Thyroid gland (tissue), 4 donors: Measurements from ENCODE around the gene SCP2. TPM values are rescaled to one million over a fixed set of nuclear protein-coding genes. Genes with fewer than 3 reads are reported as not detected.

Experiments used
- DNase-seq, 2 donors: peaks; one replicate each; pipeline ENCODE4 v3.0.0-alpha.2; 2019
- H3K27ac ChIP-seq, 3 donors: fragments of 200-600 bp; sonication (generic); 1 replicate in 2 of 3; 2 replicates in 1 of 3; pipeline ENCODE4 v1.5.1; 2016 to 2019; ENCODE audit warnings: mild to moderate bottlenecking in 1 of 3, moderate library complexity in 1 of 3
- H3K27me3 ChIP-seq: fragments of 200-600 bp; sonication (generic); one replicate; pipeline ENCODE4 v1.5.1; 2019
- H3K36me3 ChIP-seq, 2 donors: fragments of 200-600 bp; sonication (generic); one replicate each; pipeline ENCODE4 v1.5.1; 2016 to 2019
- H3K4me1 ChIP-seq, 2 donors: fragments of 200-600 bp; sonication (generic); one replicate each; pipeline ENCODE4 v1.5.1; 2017 to 2019
- H3K4me3 ChIP-seq, 3 donors: fragments of 200-600 bp; sonication (generic); replicated peaks in 1 of 3; 1 replicate in 2 of 3; 2 replicates in 1 of 3; pipeline ENCODE4 v1.5.1; 2016; ENCODE audit warnings: mild to moderate bottlenecking in 1 of 3
- H3K9me3 ChIP-seq: fragments of 200-600 bp; sonication (generic); one replicate; pipeline ENCODE4 v1.5.1; 2017
- CTCF ChIP-seq, 6 experiments: fragments of 200-600 bp in 3 of 6; fragments of 450-650 bp in 3 of 6; sonication (generic) in 3 of 6; IDR thresholded peaks; one replicate each; pipeline ENCODE4 v1.5.1; 2016 to 2019; ENCODE audit warnings: antibody characterized with exemption in 6 of 6, mild to moderate bottlenecking in 2 of 6, inconsistent platforms in 1 of 6, moderate library complexity in 1 of 6
- POLR2A ChIP-seq, 2 donors: fragments of 450-650 bp; IDR thresholded peaks; one replicate each; pipeline ENCODE4 v1.6.1; 2017; ENCODE audit warnings: antibody characterized with exemption in 2 of 2, mild to moderate bottlenecking in 2 of 2, moderate library complexity in 1 of 2
- WGBS, 2 donors: methylation state at CpG; one replicate each; pipeline ENCODE4 v1.1.5; 2017; 5-methylcytosine and 5-hydroxymethylcytosine counted together
- intact Hi-C: fragments of 100-400 bp; cut with DNase I; formaldehyde crosslinking; loops from one replicate; pipeline ENCODE4 v1.15.1; 2023
- total RNA-seq, 4 donors: library from RNA; depleted of rRNA; stranded (reverse); fragments of >200 nt; gene quantifications; one replicate each; pipeline ENCODE4 v1.2.3, GENCODE V29; 2016

SCP2 gene
- total RNA-seq, 4 donors from 2014 or later = 114 to 181 (median 164) TPM

- intact Hi-C loops = no loop called here
- peaks cover 0 to 15% of the 10 kb centered on the region in 2 donors for H3K4me1 ChIP-seq
- DNase-seq = no peak
- H3K27me3 ChIP-seq = no peaks in the 10 kb centered on the region
- 39 to 44% methylated on average over 1 of the region's 1 CpG for WGBS, 2 donors
- TF ChIP-seq POLR2A (IDR thresholded peaks at IDR 0.05) = no peak
- no peak for TF ChIP-seq CTCF (IDR thresholded peaks at IDR 0.05)
- no peak overlapping the region for H3K27ac ChIP-seq
- H3K9me3 ChIP-seq = no peaks in the 10 kb centered on the region
- H3K4me3 ChIP-seq = no peak overlapping the region
- H3K36me3 ChIP-seq = peaks cover 0 to 3% of the 10 kb centered on the region in 2 donors
Measured at GRCh38 chr1:53051676-53052075, 124.6 kb downstream of the SCP2 start.

DNA sequence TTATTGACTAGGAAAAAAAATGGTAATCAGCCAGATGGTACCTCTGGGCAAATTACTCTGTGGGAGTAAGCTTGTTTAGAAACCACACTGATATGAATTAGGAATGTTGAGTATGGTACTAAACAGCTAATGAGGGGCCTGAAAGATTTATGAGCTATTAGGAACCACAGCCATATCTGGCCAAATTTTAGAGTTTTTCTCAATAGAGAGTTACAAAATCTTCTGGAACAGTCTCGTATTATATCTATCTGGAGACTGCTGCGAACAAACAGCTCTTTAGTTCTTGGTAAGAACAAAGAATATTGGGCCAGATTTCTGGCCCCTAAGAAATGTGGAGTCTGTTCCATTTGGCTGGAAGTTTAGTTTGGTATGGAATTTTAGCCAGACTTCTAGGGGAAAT is 130.1 kb downstream of the SCP2 start:
- no peak for DNase-seq
- no peaks in the 10 kb centered on the region for H3K27me3 ChIP-seq
- H3K9me3 ChIP-seq = no peaks in the 10 kb centered on the region
- 87 to 88% methylated on average over 2 of the region's 2 CpGs for WGBS, 2 donors
- no peak for TF ChIP-seq POLR2A (IDR thresholded peaks at IDR 0.05)
- TF ChIP-seq CTCF (IDR thresholded peaks at IDR 0.05) = no peak
- H3K4me3 ChIP-seq = no peak overlapping the region
- peaks cover 3 to 8% of the 10 kb centered on the region in 2 donors for H3K4me1 ChIP-seq
- no peaks in the 10 kb centered on the region for H3K36me3 ChIP-seq
- no peak overlapping the region for H3K27ac ChIP-seq
- intact Hi-C loops = no loop called here

- WGBS, 2 donors = 75 to 83% methylated on average over 1 of the region's 1 CpG
- Histone ChIP-seq H3K4me1 (peaks cover 13 to 18% of the 10 kb centered on the region in 2 donors), H3K36me3 (no peaks in the 10 kb centered on the region), H3K9me3 (no peaks in the 10 kb centered on the region), H3K27ac (peak overlapping the region in 1 of 3 donors; percentile 28), H3K27me3 (peaks cover 5% of the 10 kb centered on the region), H3K4me3 (no peak overlapping the region)
- no peak for TF ChIP-seq POLR2A (IDR thresholded peaks at IDR 0.05)
- TF ChIP-seq CTCF (IDR thresholded peaks at IDR 0.05) = no peak
- no peak for DNase-seq
- intact Hi-C loops = no loop called here
Measured at GRCh38 chr1:53060579-53060978, 133.5 kb downstream of the SCP2 start.

- H3K27me3 ChIP-seq = peaks cover 5% of the 10 kb centered on the region
- peak overlapping the region in 1 of 3 donors; percentile 49 for H3K4me3 ChIP-seq
- 47 to 48% methylated on average over 17 to 18 of the region's 19 CpGs for WGBS, 2 donors
- H3K36me3 ChIP-seq = no peaks in the 10 kb centered on the region
- DNase-seq = peak in 1 of 2 donors; percentile 19
- intact Hi-C loops = no loop called here
- H3K4me1 ChIP-seq = peaks cover 13 to 18% of the 10 kb centered on the region in 2 donors
- TF ChIP-seq POLR2A (IDR thresholded peaks at IDR 0.05) (no peak), CTCF (IDR thresholded peaks at IDR 0.05) (no peak)
- H3K9me3 ChIP-seq = no peaks in the 10 kb centered on the region
- H3K27ac ChIP-seq = peak overlapping the region in 2 of 3 donors; percentile 57 to 68
Measured at GRCh38 chr1:53061123-53061858, 134.2 kb downstream of the SCP2 start.
